HL-60 (cell line): Measurements from ENCODE around the gene CLIC1.
A peak's percentile ranks its signal among the peaks of the same experiment; 100 is the strongest.

ENCODE experiments used
- CTCF ChIP-seq: IDR thresholded peaks from one replicate; pipeline ENCODE4 v1.5.1; 2011; ENCODE audit warnings: low read length, control low read depth, inconsistent platforms; ENCODE audit not compliant: insufficient read depth
- GABPA ChIP-seq: IDR thresholded peaks from 2 replicates; pipeline ENCODE4 v1.6.1; 2012; ENCODE audit warnings: low read depth
- POLR2AphosphoS5 ChIP-seq: IDR thresholded peaks from 2 replicates; pipeline ENCODE4 v1.6.1; 2012; ENCODE audit warnings: low read depth
- REST ChIP-seq: IDR thresholded peaks from 2 replicates; pipeline ENCODE4 v1.6.1; 2012; ENCODE audit warnings: low read depth; ENCODE audit not compliant: insufficient replicate concordance
- SPI1 ChIP-seq: IDR thresholded peaks from 2 replicates; pipeline ENCODE4 v1.6.1; 2012; ENCODE audit warnings: low read depth, mild to moderate bottlenecking, borderline replicate concordance

GRCh38 chr6:31782126-31782855 lies 46.0 kb upstream of the CLIC1 start:
- no peak for TF ChIP-seq CTCF
- TF ChIP-seq POLR2AphosphoS5: peak; percentile 36
- TF ChIP-seq REST: no peak
- TF ChIP-seq GABPA: no peak
- TF ChIP-seq SPI1: no peak
